ENCODE data around the gene SPOUT1.
"Not testable (repeated sequence)": the region's sequence is repeated elsewhere in the genome, so short reads cannot be mapped to it uniquely, and the experiment has no call there.

The SPOUT1 gene, protein sequence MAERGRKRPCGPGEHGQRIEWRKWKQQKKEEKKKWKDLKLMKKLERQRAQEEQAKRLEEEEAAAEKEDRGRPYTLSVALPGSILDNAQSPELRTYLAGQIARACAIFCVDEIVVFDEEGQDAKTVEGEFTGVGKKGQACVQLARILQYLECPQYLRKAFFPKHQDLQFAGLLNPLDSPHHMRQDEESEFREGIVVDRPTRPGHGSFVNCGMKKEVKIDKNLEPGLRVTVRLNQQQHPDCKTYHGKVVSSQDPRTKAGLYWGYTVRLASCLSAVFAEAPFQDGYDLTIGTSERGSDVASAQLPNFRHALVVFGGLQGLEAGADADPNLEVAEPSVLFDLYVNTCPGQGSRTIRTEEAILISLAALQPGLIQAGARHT

DNA sequence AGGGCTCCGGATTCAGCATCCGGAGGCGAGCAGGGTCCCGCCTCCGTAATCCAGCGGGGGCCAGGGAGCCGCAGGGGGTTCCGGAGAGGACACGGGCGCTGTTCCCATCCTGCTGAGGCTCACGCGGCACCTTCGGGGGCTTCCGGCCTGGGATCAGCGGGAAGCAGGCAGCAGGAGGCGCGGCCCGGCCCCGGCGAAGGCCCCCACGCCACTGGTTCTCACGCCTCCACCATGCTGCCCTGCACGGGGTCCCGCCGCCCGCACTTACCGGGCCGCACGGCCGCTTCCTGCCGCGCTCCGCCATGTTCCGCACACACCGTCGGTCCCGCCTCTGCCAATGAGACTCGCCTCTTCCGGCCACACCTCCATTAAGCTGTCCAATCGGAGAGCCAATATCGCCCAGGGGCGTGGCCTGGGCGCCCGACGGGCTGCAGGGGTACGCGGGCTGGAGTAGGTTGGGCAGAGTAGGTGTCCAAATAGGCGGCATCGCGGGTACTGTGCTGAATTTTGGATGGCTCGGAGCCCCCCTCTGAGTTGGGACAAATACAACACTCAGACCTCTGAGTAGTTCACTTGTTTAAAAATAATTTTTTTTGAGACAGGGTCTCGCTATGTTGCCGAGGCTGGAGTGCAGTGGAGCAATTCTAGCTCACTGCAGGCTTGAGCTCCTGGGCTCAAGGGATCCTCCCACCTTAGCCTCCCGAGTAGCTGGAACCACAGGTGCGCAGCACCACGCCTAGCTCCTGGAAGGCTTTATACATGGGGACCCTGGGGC, at the start of gene SPOUT1:
Gene SPOUT1, minus strand, starts transcription at position 318 of the 775 bp plus-strand sequence. Its CDS starts 14 bp downstream, at position 304.
- DNase-seq: peak; percentile 90 to 93

DNA sequence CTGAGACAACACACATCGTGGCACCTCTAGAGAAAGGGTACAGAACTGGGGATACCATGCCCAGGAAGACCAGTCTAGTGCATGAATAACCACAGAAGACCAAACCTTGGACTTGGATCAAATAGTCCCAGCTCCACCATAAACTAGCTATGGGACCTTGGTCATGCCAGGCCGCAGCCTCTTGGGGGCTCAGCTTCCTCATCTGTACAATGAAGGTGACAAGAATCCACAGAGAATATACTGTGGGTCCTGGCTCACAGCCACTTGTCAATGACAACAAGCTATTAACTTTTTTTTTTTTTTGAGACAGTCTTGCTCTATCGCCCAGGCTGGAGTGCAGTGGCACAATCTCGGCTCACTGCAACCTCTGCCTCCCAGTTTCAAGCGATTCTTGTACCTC, 48.3 kb upstream of the SPOUT1 start:
- no peak for DNase-seq

DNA sequence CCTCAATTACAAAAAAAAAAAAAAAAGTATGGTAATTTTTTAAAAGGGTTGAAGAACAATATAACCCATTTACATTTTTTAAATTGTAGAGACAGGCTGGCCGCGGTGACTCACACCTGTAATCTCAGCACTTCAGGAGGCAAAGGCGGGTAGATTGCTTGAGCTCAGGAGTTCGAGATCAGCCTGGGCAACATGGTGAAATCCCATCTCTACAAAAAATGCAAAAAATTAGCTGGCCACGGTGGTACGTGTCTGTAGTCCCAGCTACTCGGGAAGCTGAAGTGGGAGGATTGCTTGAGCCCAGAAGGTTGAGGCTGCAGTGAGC, 41.3 kb upstream of the SPOUT1 start:
- not testable (repeated sequence) for DNase-seq

DNA sequence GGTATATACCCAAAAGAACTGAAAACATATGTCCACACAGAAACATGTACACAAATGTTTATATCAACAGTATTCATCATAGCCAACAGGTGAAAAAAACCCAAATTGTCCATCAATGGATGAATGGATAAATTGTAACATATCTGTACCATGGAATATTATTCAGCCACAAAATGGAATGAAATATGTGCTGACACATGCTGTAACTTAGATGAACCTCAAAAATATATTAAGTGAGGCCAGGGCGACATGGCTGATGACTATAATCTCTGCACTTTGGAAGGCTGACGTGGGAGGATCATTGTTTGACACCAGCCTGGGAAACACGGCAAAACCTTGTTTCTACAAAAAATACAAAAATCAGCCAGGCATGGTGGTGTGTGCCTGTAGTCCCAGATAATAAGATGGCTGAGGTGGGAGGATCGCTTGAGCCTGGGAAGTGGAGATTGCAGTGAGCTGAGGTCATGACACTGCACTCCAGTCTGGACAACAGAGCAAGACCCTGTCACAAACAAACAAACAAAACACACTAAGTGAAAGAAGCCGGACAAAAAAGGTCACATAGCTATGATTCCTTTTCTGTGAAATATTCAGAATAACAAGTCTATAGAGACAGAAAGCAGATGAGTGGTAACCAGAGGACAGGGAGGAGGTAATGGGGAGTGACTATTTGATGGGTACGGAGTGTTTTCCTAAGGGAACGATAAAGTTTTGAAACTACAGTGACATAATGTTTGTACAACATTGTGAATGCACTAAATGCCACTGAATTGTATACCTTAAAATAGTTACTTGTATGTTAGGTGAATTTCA, 40.7 kb upstream of the SPOUT1 start:
- DNase-seq: no peak

DNA sequence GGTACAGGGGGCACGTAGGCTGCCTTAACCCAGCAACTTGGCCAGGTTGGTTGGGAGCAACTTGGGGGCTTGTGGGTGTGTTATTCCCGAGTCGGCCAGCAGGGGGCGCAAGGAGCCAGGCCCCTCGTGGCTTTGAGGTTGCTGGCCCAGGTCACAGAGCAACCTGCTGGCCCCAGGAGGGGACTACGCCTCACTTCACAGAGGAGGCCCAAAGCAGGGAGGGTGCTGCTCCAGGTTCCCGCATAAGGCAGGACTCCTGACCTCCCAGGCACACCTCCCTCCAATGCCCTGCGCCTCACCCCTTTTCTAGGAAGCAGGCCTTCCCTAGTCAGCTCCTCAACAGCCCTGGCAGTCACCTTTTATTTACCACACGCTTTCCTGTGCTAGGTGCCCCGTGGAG, 34.1 kb upstream of the SPOUT1 start:
- peak; percentile 44 to 71 for DNase-seq

DNA sequence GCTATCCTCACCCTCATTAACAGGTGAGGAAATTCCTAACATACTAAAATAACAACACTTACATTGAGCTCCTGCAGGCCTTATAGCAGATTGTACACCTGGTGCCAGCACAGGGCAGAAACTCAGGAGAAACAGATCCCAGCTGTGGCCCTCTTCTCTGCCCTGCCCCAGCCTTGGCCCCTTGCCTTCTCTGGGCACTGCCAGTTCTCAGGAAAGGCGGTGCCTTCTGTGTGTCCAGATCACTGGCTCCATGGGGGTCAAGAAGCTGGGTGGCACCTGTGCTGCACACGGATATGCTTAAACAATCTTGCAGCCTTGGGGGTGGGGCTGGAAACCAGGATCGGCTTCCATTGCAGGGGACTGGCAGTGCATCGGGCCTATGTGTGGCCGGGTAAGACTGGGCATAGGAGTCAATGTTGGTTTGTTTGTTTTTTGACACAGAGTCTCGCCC, 32.8 kb upstream of the SPOUT1 start:
- DNase-seq: no peak

DNA sequence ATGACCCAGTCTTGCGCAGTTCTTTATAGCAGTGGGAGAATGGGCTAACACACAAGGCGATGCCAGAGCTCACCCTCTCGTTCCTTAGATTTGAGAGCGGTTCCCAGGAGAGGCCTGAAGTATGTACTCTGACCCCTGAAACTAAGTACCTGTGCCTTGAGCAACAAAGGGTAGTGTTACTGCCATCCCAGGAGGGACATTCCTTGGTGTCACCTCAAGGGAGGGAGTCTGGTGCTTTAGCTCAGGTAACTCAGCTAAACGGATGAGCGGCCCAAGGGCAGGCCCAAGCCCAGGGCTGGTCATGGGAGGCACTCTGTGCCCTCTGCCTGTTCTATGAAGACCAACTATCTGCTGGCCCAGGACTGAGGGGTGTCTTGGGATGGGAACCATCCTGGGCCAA, 31.9 kb upstream of the SPOUT1 start:
- no peak for DNase-seq

DNA sequence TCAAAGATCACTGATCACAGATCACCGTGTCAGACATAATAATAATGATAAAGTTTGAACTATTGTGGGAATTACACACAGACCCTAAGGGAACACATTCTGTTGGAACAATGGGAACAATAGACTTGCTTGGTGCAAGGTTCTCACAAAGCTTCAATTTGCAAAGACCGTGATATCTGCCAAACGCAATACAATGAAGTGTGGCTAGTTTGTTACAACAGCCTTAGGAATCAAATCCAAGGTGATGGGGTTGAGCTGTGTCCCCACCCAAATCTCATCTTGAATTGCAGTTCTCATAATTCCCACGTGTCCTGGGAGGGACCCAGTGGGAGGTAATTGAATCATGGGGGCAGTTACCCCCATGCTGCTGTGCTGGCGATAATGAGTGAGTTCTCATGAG, 31.3 kb upstream of the SPOUT1 start:
- DNase-seq: no peak

DNA sequence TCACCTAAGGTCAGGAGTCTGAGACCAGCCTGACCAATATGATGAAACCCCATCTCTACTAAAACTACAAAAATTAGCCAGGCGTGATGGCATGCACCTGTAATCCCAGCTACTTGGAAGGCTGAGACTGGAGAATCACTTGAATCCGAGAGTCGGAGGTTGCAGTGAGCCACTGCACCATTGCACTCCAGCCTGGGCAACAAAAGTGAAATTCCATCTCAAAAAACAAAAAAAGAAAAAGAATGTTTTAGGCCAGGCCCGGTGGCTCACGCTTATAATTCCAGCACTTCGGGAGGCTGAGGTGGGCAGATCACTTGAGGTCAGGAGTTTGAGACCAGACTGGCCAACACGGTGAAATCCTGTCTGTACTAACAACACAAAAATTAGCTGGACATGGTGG, 28.9 kb upstream of the SPOUT1 start:
- not testable (repeated sequence) for DNase-seq

DNA sequence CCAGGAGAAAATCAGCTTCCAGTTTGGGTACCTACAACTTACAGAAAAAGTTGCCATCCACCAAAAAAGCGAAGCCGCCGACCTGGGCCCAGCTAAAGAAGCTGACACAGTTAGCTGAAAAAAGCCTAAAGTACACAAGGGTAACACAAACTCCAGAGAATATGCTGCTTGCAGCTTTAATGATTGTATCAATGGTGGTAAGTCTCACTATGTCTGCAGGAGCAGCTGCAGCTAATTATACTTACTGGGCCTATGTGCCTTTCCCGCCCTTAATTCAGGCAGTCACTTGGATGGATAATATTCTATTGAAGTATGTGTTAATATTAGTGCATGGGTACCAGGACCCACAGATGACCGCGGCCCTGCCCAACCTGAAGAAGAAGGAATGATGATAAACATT, 24.9 kb upstream of the SPOUT1 start:
- DNase-seq: not testable (repeated sequence)

DNA sequence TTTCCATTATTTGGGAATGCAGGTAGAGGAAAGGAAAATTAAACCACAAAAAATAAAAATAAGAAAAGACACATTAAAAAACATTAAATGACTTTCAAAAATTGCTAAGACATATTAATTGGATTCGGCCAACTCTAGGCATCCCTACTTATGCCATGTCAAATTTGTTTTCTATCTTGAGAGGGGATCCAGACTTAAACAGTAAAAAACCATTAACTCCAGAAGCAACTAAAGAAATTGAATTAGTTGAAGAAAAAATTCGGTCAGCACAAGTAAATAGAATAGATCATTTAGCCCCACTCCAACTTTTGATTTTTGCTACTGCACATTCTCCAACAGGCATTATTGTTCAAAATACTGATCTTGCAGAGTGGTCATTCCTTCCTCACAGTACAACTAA, 23.1 kb upstream of the SPOUT1 start:
- not testable (repeated sequence) for DNase-seq

DNA sequence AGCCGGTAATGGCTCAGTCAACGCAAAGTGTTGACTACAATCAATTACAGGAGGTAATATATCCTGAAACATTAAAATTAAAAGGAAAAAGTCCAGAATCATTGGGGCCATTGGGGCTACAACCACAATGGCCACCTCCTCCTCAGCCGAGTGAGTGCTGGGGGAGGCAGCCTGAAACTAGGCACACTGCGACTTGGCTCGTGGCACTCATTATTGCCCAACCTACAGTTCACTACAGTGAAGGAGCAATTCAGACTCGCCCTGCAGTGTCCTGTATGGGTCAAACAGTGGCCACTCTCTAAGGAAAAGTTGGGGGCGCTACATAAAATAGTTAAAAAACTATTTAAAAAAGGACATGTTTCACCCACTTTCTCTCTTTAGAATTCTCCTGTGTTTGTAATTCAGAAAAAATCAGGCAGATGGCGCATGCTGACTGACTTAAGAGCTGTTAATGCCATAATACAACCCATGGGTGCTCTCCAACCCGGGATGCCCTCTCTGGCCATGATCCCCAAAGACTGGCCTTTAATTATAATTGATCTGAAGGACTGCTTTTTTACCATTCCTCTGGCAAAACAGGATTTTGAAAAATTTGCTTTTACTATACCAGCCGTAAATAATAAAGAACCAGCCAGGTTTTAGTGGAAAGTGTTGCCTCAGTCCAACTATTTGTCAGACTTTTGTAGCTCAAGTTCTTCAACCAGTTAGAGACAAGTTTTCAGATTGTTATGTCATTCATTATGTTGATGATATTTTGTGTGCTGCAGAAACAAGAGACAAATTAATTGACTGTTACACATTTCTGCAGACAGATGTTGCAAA, 22.4 kb upstream of the SPOUT1 start:
- DNase-seq: peak; percentile 18 to 19

DNA sequence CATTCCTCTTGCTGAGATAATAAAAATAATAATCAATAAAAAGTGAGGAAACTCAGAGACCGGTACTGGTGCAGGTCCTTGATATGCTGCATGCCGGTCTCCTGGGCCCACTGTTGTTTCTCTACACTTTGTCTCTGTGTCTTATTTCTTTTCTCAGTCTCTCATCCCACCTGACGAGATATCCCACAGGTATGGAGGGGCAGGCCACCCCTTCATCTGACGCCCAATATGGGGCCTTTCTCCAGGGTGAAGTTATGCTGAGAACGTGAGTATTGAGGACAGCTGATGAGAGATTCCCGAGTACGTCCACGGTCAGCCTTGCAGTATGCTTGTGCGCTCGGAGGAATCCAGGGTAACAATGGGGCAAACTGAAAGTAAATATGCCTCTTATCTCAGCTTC, 21.4 kb upstream of the SPOUT1 start:
- DNase-seq: not testable (repeated sequence)

DNA sequence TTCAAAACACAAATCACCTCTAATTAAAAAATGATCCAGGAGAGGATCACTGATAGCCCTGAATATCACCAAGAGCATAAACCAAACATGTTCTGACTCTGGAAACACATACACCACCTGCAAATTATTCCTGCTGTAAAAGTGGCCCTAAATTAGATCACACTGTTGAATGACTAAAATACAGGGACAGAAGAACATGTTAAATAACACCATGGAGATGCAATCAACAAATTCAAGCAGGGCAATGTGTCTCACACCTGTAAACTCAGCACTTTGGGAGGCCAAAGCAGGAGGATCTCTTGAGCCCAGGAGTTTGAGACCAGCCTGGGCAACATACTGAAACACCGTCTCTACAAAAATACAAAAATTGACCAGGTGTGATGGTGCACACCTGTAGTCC, 18.2 kb upstream of the SPOUT1 start:
- no peak for DNase-seq

DNA sequence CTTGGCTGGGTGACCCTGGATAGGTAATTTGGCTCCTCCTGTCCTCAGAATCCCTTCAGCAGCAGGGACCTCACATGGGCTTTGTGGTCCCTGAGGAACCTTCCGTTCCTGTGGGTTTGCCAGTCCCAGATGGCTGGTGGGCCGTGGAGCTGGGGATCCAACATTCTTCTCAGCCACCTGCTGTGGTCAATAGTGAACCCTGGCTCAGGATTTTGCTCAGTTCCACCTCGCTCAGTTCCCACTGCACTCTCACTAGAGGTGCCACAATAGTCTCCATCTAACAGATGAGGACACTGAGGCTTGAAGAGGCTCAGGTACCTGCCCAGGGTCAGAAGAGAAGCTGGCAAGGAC, 17.1 kb upstream of the SPOUT1 start:
- no peak for DNase-seq

DNA sequence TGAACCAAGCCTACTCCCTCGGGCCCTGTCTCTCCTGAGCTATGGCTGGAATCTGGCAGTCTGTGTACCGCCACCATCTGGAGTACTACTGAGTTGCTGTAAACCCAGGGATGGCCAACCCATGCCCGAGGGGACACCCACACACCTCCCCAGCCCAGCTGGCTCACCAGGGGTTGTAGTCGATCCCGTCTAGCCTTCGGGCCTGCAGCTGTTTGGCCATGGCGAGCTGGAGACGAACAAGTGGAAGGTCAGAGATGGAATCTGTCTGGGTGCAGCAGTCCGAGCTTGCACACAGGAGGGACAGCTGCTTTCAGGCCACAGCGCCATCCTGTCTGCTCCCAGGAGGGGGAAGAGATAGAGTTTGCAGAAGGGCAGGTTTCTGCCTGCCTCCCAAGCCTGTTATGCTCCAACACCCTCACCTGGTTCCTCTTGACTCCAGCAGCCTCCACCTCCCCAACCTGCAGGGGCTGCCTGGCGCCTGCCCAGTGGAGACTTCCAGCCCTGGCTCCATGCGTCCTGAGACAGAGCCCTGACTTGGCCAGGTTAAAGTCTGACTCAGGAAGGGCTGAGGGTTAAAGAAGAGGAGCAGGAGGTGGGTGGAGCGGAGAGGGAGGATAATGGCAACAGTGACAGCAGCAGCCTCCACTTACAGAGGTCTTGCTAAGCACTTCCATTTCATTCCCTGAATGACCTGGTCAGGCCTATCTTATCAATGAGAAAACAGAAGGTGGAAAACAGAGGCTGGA, 15.8 kb upstream of the SPOUT1 start:
- DNase-seq: peak; percentile 61 to 83

DNA sequence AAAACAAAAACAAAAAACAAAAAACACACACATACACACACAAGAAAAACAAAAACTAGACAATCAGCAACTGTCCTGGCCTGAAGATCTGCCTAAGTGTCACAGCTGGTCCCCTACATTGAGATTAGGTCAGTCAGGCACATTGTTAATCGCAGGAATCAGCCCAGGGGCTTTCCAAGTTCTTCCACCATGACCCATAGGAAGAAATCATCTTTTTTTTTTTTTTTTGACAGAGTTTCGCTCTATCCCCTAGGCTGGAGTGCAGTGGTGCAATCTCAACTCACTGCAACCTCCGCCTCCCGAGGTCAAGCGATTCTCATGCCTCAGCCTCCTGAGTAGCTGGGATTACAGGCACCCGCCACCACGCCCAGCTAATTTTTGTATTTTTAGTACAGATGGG, 13.6 kb upstream of the SPOUT1 start:
- not testable (repeated sequence) for DNase-seq

DNA sequence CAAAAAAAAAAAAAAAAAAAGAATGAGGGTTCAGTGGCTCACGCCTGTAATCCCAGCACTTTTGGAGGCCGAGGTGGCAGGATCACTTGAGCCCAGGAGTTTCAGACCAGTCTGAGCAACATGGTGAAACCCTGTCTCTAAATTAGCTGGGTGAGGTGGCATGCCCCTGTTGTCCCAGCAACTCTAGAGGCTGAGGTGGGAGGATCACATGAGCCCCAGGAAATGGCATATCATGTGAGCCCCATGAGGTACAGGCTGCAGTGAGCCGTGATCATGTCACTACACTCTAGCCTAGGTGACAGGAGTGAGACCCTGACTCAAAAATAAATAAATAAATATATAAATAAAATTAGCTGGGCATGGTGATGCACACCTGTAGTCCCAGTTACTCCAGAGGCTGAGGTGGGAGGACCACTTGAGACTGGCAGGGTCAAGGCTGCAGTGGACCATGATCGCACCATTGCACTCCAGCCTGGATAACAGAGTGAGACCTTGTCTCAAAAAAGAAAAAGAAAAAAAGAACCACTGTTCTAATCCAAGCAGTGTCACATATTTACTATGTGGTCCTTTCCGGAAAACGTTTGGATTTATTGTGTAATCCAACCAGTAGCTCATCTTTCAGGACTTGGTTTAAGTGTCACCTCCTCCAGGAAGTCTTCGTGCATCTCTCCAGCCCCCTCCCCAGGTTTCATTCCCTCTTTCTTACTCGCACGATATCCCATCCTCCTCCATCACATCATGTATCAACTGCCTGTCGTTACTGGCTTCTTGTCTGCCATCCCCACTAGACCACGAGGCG, 12.3 kb upstream of the SPOUT1 start:
- no peak for DNase-seq

DNA sequence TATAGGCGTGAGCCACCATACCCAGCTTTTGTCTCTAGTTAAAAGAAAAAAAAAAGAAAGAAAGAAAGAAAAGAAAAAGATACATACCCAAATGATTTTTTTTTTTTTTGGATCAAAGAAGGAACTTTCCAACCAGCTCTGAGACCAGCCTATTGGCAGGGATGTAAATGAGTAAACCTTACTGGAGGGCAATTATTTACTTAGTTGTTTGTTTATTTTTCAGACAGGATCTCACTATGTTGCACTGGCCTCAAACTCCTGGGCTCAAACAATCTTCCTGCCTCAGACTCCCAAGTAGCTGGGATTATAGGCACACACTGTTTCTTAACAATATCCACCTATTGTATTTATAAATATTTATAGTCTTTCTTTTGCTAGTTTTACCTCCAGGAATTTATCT, 10.9 kb upstream of the SPOUT1 start:
- DNase-seq: no peak

DNA sequence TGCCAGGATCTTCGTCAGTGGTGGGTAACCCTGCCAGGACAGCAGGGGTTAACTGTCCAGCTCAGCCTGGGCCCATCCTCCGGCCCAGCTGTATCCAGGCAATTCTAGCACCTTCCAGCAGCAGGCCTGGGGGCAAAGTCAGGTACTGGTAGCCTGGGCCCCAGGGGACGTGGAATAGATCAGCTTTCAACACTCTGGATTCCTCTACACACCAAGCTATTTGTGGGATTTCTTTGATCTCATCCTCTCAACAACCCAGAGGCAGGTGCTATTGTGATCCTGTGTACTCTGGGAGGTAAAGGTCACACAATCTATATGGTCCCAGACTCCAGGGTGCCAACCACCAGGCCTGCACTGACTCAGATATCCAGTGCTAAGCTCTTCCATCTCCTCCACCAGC, 8.7 kb upstream of the SPOUT1 start:
- no peak for DNase-seq

DNA sequence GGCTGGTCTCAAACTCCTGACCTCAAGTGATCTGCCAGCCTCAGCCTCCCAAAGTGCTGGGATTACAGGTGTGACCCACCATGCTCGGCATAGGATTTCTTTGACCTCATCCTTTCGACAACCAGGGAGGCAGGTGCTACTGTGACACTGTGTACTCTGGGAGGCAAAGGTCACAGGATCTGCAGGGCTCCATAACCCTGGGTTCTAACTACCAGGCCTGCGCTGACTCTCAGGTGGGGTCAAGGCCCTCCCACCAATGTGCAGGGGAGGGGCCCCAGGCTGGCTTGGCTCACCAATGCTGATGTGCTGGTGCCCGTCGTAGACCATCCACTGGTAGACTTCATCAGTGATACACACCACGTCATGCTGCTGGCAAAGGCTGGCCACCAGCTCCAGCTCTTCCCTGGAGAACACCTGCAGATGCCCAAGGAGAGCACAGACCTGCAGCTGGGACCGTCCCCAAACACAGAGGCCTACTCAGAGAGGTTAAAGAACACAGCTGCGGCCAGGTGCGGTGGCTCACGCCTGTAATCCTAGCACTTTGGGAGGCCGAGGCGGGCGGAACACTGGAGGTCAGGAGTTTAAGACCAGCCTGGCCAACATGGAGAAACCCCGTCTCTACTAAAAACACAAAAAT, 7.0 kb upstream of the SPOUT1 start:
- no peak for DNase-seq
